ENCODE data around the gene COL9A3.

The COL9A3 gene

DNA sequence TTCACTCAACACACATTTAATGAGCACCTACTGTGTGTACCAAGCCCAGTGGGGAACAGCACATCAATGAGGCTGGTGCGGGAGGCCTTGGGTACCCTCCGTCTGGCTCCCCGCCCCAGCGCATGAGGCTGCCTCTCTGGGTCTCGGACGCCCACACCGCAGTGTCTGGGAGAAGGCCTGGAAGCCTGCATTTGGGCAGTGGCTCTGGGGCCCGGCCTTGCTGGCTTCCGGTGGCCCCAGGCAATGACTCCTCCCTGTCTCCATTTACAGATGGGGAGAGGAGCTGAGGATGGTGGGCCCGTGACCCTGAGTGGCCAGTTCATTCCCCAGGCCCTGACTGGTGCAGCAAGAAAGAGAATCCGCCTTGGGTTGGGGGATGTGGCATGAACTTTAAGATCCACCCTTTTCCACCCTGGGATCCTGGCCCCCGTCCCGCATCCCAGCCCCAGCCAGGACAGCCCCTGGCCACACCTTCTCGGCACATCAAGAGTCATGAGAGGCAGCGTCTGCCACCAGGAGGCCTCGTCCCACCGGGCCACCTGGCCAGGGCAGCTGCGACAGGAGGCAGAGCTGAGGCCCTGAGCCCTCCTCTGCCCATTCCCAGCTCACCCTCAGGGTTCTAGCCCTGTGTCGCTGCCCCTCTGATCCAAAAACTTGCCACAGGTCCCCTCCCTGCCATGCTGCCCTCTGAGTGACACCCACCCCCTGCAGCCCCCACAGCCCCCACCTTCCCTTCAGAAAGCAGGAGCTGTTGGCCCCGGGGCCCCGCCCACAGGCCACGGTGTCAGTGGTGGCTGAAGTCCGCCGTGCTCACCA, 38.0 kb upstream of the COL9A3 start:
- no peak for DNase-seq (ENCODE audit: low spot score)

DNA sequence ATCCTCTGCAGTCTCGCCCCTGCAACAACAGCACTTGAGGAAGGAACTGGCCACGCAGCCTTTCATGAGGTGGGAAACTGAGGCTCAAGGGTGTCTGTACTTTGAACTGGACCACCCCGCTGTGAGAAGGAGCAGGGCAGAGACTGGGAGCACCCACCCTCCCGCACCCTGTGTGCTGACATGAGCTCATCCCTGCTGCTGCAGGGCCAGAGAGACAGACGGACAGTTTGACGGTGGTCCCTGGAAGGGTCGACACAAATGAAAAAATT, 37.5 kb upstream of the COL9A3 start:
- DNase-seq (ENCODE audit: low spot score) = no peak

DNA sequence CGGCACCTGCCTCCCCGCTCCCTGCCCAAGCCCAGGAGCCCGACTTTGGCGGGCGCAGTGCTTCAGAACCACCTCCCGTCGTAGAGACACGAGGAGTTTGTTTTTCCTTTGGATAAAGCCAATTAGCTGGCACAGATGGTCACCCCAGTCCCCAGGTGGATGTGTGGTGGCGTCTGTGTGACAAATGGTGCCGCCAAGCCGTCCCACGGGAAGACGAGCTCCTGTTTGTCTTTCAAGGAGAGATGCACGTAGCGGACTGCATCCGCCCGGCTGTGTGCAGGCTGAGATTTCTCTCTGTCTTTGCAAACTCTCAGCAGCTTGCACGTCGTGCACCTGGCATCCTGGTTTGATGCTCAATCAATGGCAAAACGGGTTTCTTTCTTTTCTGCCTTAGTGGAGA, 36.6 kb upstream of the COL9A3 start:
- no peak for DNase-seq (ENCODE audit: low spot score)

DNA sequence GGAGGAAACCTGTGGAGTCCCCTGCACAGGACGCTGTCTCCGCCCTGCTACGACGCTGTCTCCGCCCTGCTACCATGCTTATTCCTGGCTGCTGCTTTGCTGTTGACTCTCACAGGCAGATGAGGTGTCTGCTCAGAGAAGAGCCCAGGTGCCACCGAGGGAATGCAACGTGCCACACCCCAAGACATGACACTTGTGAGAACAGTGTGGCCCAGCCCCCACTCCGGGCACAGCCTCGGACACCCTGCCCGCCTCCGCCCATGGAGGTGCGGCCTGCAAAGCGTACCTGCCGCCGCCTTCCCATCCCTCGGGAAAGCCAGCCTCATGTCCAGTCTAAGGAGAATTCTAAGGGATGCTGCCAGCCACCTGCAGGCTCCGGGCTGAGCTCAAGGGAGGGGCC, 36.2 kb upstream of the COL9A3 start:
- DNase-seq (ENCODE audit: low spot score) = no peak

DNA sequence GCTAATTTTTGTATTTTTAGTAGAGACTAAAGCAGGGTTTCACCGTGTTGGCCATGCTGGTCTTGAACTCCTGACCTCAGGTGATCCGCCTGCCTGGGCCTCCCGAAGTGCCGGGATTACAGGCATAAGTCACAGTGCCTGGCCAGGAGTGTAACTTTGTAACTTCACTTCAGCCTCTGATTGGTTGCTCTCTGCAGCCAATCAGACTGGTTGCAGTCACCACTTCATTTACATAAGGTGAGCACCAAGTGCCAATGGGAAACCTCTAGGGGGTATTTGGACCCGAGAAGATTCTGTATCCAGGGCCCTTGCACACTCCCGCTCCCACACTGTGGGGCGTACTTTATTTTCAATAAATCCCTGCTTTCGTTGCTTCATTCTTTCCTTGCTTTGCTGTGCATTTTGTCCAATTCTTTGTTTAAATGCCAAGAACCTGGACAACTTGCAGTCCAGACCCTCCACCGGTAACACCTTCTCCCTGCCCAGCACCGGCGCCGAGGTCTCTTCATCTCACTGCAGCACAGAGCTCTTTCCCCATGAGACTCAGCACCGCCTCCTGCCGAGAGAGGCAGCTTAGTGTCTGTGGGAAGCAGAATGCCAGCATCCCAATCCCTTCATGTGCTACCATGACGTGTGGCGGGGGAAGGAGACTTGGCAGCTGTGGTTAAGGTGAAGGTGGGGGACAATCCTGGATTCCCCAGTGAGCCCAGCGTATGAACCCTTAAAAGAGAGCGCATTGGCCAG, 34.5 kb upstream of the COL9A3 start:
- no peak for DNase-seq (ENCODE audit: low spot score)

DNA sequence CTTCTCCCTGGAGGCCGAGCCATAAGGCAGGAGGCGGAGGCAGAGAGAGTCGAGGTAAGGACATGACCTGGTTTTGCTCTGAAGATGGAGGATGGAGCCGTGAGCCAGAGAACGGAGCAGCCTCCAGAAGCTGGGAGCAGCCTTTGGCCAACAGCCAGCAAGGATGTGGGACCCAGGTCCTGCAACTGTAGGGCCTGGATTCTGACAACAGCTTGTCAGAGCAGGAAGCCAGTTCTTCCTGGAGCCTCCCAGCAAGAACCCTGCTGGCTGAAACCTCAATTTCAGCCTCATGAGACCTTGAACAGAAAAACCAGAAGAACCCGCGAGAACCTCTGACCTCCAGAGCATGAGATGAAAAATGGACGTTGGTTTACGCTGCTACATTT, 34.0 kb upstream of the COL9A3 start:
- no peak for DNase-seq (ENCODE audit: low spot score)

DNA sequence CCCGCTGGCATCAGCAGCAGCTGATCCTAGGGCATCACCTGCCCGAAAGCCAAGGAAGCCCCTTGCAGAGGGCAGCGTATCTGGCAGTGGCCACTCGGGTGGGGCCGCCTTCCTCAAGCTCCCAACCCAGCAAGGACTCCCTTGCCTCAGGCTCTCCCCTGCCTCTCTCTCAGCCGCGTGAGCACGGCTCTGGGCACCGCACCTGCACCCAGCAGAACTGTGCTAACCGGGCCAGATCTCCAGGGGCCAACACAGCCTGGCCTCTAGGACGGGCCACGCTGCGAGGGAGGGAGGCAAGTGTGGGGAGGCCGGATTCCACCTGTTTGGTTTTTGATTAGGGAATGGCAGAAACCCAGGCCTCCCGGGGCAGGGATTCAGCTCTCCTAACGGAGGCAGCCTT, 32.4 kb upstream of the COL9A3 start:
- DNase-seq (ENCODE audit: low spot score) = no peak

DNA sequence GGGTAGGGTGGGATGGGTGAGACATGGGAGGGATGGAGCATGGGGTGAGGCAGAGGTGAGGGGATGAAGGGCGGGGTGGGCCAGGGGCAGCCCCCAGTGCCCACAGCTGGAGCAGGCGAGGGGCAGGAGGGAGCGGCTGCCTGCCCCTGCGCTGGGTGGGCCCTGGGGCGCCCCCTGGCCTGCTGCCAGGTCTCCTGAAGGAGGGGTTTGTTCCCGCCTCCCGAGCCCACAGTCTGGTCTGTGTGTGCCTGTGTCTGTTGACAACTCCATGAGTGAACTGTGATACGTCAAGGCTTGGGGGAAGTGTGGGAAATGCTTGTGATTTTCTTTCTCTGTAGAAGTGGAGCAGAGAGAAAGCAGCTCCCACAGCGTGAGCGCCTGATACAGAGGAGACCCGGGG, 31.5 kb upstream of the COL9A3 start:
- no peak for DNase-seq (ENCODE audit: low spot score)

DNA sequence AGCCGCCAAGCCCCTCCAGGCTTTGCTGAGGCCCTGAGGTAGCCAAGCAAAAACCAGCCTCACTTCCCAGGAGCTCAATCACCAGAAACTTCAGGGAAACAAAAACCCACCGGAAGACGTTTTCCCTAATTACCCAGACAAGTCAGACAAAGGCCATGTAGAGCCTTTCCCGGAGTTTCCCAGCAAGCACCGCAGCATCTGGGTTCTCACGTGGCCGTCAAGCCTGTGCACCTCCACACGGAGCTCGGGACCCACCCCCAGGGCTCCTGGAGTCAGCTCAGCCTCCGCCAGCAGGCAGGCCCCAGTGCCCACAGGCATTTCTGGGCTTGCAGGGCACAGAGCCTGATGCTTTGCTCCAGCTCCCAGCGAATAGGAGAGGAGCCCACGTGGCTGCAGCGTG, 30.7 kb upstream of the COL9A3 start:
- no peak for DNase-seq (ENCODE audit: low spot score)

DNA sequence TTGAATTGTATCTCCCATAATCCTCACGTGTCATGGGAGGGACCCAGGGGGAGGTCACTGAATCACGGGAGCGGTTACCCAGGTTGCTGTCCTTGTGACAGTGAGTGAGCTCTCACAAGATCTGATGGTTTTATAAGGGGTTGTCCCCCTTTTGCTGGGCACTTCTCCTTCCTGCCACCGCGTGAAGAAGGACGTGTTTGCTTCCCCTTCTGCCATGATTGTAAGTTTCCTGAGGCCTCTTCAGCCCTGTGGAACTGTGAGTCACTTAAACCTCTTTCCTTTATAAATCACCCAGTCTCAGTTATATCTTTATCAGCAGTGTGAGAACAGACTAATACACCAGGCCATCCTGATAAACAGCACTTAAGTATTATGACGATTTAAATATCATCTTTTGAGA, 29.5 kb upstream of the COL9A3 start:
- no peak for DNase-seq (ENCODE audit: low spot score)

DNA sequence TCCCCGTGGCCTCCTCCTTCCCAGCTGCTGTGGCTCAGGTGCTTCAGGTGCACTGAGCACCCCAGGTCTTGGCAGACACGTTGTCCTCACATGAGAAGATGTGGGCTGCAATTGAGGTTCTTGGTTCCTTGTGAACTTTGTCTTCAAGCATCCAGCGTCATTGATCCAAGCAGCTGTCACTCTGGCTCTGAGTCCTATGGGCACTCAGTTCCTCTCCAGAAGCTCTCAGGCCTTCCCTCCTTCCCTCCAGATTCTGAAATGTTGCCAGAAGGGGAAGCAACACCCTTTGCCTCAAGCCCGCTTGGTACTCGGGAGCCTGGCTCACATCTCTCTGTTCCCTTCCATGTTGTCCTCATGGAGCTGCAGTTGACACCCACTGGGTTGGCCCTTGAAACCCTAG, 29.0 kb upstream of the COL9A3 start:
- DNase-seq (ENCODE audit: low spot score) = no peak

DNA sequence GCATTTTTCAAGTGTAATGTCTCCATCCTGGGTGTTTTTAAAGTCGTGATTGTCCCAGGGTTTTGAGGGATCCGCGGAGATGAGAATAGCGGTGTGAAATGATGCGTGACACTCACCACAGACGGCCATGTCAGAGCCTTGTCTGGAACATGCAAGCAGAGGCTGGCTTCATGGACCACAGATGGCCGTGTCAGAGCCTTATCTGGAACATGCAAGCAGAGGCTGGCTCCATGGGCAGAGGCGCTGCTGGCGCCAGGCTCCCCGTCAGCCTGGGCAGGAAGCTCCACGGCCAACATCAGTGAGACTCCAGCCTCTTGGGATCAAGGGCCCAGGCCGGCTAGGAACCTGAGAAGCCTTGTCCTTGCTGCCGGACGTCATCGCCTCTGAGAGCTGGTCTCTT, 28.2 kb upstream of the COL9A3 start:
- no peak for DNase-seq (ENCODE audit: low spot score)

DNA sequence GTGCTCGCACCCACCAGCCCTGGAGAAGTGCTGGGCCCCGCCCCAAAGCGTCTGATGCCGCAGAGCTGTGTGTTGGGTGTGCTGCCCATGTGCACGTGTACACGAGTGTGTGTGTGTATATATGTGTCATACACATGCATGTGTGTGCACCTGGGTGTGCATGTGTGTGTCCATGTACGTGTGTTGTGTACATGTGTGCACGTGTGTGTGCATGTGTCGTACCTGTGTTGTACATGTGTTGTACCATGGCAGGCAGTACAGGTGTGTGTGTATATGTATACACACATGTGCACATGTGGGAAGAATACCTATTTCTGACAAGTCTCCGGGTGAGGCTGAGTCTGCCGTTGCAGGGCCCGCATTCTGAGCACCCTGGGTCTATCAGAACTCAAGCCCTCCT, 26.8 kb upstream of the COL9A3 start:
- no peak for DNase-seq (ENCODE audit: low spot score)

DNA sequence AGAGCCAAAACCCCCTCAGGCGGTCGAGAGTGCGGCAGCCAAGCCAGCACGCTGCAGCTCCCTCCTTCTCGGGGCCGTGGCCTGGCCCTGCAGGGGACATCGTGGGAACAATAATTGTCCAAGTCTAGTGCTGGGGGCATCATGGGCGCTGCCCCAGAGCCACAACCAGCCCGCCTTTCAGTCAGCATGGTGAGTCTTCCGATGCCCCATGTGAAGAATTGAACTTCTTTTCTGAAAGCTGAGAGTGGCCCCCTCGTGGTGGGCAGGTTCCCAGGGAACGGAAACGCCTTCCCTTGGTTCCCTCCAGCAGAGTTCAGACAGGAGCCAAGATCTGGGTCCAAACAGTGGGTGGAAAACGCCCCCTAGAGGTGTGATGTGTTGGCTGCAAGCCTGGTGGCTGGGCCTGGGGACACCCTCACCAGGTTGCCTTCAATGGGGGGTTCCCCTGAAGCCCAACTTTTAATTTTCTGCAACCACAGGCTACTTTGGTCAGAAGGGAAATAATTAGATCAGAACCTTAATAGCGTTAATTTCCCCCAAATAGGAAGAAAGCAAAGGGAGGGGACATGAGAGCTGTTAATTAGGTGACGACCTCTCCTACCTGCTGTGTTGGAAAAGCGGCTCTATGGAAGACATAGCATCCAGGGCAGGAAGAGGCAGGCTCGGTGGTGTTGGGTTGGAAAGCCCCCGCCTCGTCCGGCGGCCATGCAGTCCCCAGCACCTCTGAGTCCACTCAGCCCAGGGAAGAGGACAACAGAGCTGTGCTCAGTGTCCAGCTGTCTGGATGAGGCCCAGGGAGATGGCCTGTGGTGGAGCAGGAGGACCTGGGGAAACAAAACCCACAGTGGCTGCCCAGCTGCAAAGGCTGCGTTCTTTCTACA, 25.3 kb upstream of the COL9A3 start:
- DNase-seq (ENCODE audit: low spot score) = peak; percentile 93

DNA sequence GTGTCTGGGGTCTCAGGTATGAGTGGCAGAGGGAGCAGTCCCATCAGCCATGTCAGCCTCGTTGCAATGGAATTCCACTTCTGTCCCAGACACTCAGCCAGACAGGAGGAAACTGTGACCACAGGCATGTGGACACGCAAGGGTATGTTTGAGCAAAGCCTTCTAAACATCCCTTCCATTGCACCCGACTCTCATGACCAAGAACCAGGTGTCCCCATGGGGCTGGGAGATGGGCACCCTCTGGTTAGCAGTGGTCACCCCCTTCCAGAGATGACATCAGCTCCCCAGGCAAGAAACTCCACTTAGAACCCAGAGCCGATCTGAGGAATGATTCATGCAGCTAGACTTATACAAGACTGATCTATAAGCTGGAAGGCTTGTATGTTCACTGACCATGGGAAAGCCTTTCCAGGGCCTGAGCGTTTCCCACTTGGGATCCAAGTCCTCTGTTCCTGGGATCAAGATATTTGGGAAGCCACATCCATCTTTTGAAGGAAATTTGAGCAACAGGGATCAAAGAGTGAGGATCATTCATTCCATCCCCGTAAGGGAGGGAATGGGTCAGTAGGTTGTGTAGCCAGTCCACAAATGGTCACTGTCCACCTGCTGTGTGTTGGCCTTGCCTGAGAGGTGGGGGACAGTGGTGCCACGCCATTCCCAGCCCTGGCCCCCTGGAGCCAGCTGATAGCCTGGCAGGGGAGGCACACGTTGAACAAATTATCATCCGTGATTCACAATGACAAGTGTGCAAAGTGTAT, 24.5 kb upstream of the COL9A3 start:
- DNase-seq (ENCODE audit: low spot score) = no peak

DNA sequence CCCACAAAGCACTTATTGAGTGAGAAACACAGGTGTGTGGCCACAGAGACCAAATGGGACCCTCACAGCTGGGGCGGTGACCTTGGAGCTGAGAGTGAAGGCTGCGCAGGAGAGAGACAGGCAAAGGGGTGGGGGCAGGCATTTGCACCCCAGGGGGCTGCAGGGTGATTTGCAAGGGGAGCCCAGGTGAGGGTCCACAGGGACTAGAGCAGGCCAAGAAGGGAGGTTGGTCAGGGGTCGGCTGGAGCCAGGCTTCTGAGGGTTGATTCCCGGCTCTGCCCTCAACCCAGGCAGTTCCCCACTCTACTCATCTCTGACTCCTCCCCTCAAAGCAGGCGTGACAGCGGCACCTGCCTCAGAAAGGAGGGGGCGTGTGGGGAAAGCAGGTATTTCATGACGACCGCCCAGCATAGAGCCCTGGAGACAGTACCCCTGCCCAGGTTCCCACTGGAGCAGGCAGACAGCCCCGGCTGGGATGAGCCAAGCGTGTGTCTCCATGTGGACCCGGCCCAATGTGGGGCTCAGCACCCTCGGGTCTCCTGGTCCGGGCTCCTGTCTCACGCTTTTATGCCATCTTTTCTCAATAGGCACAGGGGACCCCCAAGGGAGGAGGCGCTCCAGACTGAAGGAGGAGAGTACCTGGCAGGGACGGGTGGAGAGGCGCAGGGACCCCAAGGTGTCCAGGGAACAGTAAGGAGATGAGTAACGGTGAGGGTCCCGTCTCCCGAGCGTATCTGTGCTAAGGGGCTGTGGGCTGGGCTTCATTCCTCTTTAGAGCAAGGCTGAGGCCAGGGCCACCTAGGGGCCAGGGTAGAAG, 23.7 kb upstream of the COL9A3 start:
- no peak for DNase-seq (ENCODE audit: low spot score)

DNA sequence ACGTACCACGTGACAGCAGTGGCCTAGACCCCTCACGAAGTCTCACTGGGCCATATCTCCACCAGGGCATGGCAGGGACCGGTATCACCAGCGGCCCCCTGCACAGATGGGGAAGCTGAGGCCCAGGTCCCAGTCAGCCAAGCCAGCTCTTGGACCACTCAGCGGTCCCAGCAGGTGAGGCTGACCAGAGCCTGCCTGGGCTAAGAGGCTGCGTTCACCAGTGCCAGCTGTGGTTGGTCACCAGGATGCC, 23.2 kb upstream of the COL9A3 start:
- DNase-seq (ENCODE audit: low spot score) = no peak

DNA sequence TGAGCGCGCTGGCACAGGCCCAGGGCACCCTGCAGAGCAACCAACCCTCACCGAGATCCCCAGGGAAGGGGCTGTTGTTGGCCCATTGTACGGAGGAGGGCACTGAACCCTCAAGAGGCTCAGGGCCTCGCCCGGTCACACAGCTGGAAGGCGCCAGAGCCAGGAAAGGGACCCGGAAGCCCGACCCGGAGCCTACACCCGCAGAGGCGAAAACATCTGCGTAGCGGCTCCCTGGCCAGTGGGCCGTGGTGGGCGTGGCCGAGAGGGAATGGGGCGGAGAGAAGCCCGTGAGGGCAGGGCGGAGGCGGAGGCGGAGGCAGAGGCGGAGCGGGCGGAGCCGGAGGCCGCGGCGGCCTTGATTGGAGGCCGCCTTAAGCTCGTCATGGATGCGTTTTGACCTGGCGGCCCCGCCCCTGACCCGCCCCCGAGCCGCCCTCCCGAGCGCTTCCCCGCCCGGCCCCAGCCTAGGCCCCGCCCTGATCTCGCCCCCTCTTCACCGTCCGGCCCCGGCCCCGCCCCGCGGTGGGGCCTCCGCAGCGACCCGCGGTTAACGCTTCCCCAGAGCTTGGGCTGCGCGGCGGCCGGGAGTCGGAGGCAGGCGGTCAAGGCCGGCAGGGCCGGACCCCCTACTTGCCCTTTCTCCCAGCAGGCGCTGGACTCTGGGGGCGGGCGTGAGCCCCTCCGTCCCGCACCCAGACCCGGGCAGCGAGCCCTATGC, 22.7 kb upstream of the COL9A3 start:
- peak; percentile 98 for DNase-seq (ENCODE audit: low spot score)

DNA sequence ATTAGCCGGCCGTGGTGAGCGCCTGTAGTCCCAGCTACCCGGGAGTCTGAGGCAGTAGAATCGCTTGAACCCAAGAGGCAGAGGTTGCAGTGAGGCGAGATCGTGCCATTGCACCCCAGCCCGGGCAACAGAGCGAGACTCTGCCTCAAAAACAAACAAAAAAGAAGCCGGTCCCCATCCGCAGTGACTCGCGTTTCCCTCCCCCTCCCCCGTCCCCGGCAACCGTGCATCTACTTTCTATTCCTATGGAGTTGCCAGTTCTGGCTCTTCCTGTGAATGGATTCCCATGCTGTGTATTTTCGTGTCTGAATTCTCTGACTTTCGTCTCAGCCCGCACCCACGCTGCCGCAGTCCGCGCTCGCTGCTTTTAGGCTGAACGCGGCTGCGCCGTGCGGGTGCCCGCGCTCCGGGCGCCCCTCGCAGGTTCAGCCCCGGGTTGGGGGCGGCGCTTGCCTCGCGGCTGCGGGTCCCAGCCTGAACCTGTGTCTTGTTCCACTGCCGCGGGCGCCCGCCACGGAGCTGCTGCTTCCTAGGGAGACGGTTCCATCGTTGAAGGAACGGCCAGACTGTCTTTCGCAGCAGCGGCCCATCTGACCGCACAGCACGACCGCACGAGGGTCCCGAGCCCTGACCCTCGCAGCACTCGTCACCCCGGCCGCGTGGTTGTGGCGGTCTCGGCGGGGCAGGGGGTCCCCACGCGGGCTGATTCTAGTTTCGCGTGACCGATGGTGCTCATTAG, 21.7 kb upstream of the COL9A3 start:
- peak; percentile 64 for DNase-seq (ENCODE audit: low spot score)

All from Ammon's horn (tissue), 1 donor.